NCI-H82 treated with DMSO at 0.1 percent for 48 hours (cell line): Measurements from ENCODE around the gene SIGLEC11.

Experiments
- DNase-seq: peaks from one replicate; lab custom pipeline; 2025; ENCODE audit not compliant: unreplicated experiment; lab: John Stamatoyannopoulos, UW

The SIGLEC11 gene

DNA sequence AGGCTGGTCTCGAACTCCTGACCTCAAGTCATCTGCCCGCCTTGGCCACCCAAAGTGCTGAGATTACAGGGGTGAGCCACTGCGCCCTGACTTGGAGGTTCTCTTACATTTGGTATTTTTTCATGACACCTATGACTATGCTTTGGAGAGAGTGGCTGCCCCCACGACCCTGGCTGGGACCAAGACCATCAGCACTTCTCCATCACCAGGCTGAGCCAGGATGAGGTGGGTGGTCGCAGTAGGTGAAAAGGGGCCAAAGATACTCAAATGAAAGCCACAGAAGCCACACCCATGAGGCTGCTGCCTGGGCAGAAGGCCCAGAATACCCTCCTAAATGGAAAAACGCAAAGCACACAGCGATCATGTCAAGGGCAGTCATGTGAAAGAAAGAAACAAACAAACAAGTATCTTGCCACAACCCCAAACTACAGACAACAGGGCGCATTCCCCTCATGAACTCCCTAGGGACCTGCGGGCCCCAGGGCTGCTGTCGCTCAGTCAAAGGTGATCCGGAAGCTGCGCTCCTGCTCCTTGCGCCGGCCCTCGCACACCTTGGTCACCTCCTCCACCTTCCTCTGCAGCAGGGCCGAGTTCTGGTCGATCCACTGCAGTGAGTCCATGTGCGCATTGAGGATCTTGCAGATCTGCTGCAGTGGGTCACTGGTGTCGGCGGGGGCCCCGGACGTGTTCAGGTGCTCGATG, 53.1 kb downstream of the SIGLEC11 start:
- no peak for DNase-seq

DNA sequence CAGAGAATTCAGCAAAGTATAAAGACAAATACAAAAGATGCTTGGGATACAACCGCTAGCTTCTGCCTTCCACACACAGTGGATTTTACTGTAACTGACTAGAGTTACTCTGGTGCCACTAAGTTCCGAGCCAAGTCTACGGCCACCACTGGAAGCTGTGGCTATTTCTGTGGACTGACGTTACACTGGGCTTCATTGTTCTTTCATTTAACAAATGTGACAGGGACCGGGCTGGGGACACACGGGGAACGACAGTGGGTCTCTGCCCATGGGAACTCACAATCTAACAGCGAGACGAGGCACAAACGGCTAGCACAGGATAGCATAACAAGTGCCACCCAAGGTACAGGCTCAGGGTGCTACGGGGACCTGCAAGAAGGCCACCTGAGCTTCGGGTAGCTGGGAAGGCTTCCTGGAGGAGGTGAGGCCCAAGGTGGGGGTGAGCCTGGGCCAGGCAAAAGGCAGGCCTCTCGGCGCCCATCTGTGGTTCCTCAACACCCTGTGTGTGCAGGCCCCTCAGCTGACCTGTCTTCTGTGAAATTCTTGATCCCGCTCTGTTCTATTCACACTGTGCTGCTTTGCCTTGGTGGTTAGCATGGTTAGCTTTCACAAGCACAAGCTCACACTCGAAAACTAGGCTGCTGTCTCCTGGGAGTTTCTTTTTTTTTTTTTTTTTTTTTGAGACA, 54.0 kb downstream of the SIGLEC11 start:
- no peak for DNase-seq

- DNase-seq, result no peak
Observed at GRCh38 chr19:49904136-49904535, 56.8 kb downstream of the SIGLEC11 start.
